Measurements from ENCODE around the gene TLN1. TPM values are rescaled to one million over a fixed set of nuclear protein-coding genes. Genes with fewer than 3 reads are reported as not detected.

Gene TLN1
- total and polyA plus RNA-seq, 2 of the 4 experiments (the other 2 are of a cell fraction) = 228 to 346 TPM

GRCh38 chr9:35712762-35713400 is 19.1 kb downstream of the TLN1 start:
- intact Hi-C loops (cut with micrococcal nuclease) = no loop called here
- ChIA-PET CTCF (interaction anchor here (0.7 to 1.5 kb wide), 3 partner anchors 9 to 18 kb away, joined by 3 to 4 read pairs (median 3); no protein-coding TSS in a partner anchor), POLR2A (ENCODE audit: unreplicated experiment) (no interaction called here)
- in situ Hi-C loops (cut with MboI; ENCODE audit: low sequenced_read_pairs) = no loop called here
- Histone ChIP-seq H3K27ac (ENCODE audit: insufficient read depth, low read length) (no peak overlapping the region), H2BK15ac (ENCODE audit: low read depth, low read length) (no peak overlapping the region), H3K27me3 (ENCODE audit: control insufficient read depth, insufficient read depth, low read length) (no peaks in the 10 kb centered on the region), H3K4ac (ENCODE audit: low read depth, low read length) (no peak overlapping the region), H3K79me1 (ENCODE audit: low read depth in 1 of 2, low read length in 2 of 2) (peaks cover 34 to 64% of the 10 kb centered on the region in 2 experiments), H3K9me1 (ENCODE audit: insufficient read depth, low read length) (no peaks in the 10 kb centered on the region; the same call in 1 of the 2 replicates), H3K23ac (ENCODE audit: low read depth, low read length) (no peak overlapping the region), H3K4me1 (ENCODE audit: control insufficient read depth, insufficient read depth, low read length) (no peaks in the 10 kb centered on the region), H4K5ac (ENCODE audit: low read depth, low read length) (no peak overlapping the region), H2AK9ac (replicated peaks; ENCODE audit: low read depth, low read length, poor library complexity) (peak overlapping the region; percentile 48), H3K4me2 (ENCODE audit: low read depth, low read length) (no peak overlapping the region), H4K20me1 (ENCODE audit: insufficient read depth, low read length) (peaks cover 26% of the 10 kb centered on the region), H3K9ac (ENCODE audit: low read depth, low read length) (no peak overlapping the region), H3K14ac (replicated peaks; ENCODE audit: low read depth, low read length) (no peak overlapping the region), H2BK20ac (ENCODE audit: low read depth, low read length) (no peak overlapping the region), H2BK120ac (ENCODE audit: low read depth, low read length) (no peak overlapping the region), H4K91ac (ENCODE audit: insufficient read depth, low read depth, low read length) (no peak overlapping the region), H3K56ac (ENCODE audit: extremely low read depth, insufficient read depth, low read length) (no peak overlapping the region), H3K9me3 (ENCODE audit: control insufficient read depth, insufficient read depth, low read length) (no peaks in the 10 kb centered on the region), H3K36me3 (ENCODE audit: control insufficient read depth, insufficient read depth, low read length) (peaks cover 82% of the 10 kb centered on the region), H2BK5ac (ENCODE audit: low read depth, low read length, poor library complexity, severe bottlenecking) (no peak overlapping the region), H2AK5ac (ENCODE audit: low read depth, low read length) (no peak overlapping the region), H4K8ac (ENCODE audit: low read depth in 2 of 2, low read length in 2 of 2) (no peak overlapping the region), H3K18ac (ENCODE audit: low read depth, low read length) (no peak overlapping the region), H3K4me3 (ENCODE audit: insufficient read depth, low read depth, low read length) (no peak overlapping the region), H2AFZ (replicated peaks; ENCODE audit: low read length, poor library complexity) (no peak overlapping the region)
- ATAC-seq (ENCODE audit: low read depth) = no peak
- no peak for DNase-seq
- TF ChIP-seq CEBPB (IDR thresholded peaks at IDR 0.05; ENCODE audit: low read depth, low read length) (no peak), MAFK (IDR thresholded peaks at IDR 0.05; ENCODE audit: low read depth, low read length) (no peak), CTCF (conservative IDR thresholded peaks at IDR 0.05; ENCODE audit: low read depth, low read length) (no peak), ELK1 (IDR thresholded peaks at IDR 0.05; ENCODE audit: borderline replicate concordance, low read depth, low read length) (no peak), FOS (IDR thresholded peaks at IDR 0.05; ENCODE audit: low read depth, low read length) (no peak), CHD1 (IDR thresholded peaks at IDR 0.05; ENCODE audit: low read depth, low read length) (no peak), BHLHE40 (IDR thresholded peaks at IDR 0.05; ENCODE audit: low read depth, low read length) (no peak), RCOR1 (IDR thresholded peaks at IDR 0.05; ENCODE audit: insufficient replicate concordance, low read length) (no peak), POLR2A (IDR thresholded peaks at IDR 0.05; ENCODE audit: low read depth, low read length) (no peak), RAD21 (IDR thresholded peaks at IDR 0.05; ENCODE audit: low read length) (no peak), RFX5 (IDR thresholded peaks at IDR 0.05; ENCODE audit: low read depth, low read length) (no peak), MAZ (IDR thresholded peaks at IDR 0.05; ENCODE audit: borderline replicate concordance, low read depth, low read length) (no peak), USF2 (IDR thresholded peaks at IDR 0.05; ENCODE audit: low read depth, low read length) (no peak), MXI1 (IDR thresholded peaks at IDR 0.05; ENCODE audit: borderline replicate concordance, low read depth, low read length) (no peak)
- dilution Hi-C loops (cut with HindIII; ENCODE audit: low sequenced_read_pairs, unreplicated experiment) = no loop called here
- BruUV-seq (replicated peaks) = no TSS peak
- 100% methylated on average over 1 of the region's 11 CpGs; no CpG with 5 or more reads in 1 of the 2 experiments for WGBS, 2 experiments (ENCODE audit: extremely low coverage in 2 of 2, insufficient read length in 1 of 2)
